GM18870 (cell line): ENCODE results near the gene ERF.
A peak's percentile ranks its signal among the peaks of the same experiment; 100 is the strongest.

Experiments
- ATAC-seq: cut with Tn5 transposase; IDR thresholded peaks from one replicate; pipeline ENCODE4 v1.9.1; 2021; ENCODE audit warnings: moderate library complexity; ENCODE audit not compliant: unreplicated experiment

ERF gene

GRCh38 chr19:42287017-42287826, 32.3 kb upstream of the ERF start:
- ATAC-seq = no peak

GRCh38 chr19:42286349-42287016, 31.6 kb upstream of the ERF start:
- no peak for ATAC-seq

- ATAC-seq = no peak
Observed at GRCh38 chr19:42285988-42286348, 31.0 kb upstream of the ERF start.

- no peak for ATAC-seq
Observed at GRCh38 chr19:42285541-42285941, 30.6 kb upstream of the ERF start.

GRCh38 chr19:42284591-42285341, 29.8 kb upstream of the ERF start:
- no peak for ATAC-seq

- ATAC-seq = no peak
Observed at GRCh38 chr19:42284066-42284501, 29.2 kb upstream of the ERF start.

- ATAC-seq = peak; percentile 33
Observed at GRCh38 chr19:42283188-42284065, 28.5 kb upstream of the ERF start.

GRCh38 chr19:42282819-42283187, 27.9 kb upstream of the ERF start:
- ATAC-seq = no peak

- no peak for ATAC-seq
Observed at GRCh38 chr19:42281827-42282762, 27.2 kb upstream of the ERF start.

GRCh38 chr19:42281146-42281826, 26.4 kb upstream of the ERF start:
- no peak for ATAC-seq

- no peak for ATAC-seq
Observed at GRCh38 chr19:42280815-42281145, 25.9 kb upstream of the ERF start.

- ATAC-seq = no peak
Observed at GRCh38 chr19:42279902-42280814, 25.2 kb upstream of the ERF start.

GRCh38 chr19:42279155-42279901, 24.4 kb upstream of the ERF start:
- ATAC-seq = no peak

GRCh38 chr19:42278452-42279154, 23.7 kb upstream of the ERF start:
- ATAC-seq = no peak

- ATAC-seq = no peak
Observed at GRCh38 chr19:42277821-42278451, 23.0 kb upstream of the ERF start.

- ATAC-seq = no peak
Observed at GRCh38 chr19:42276821-42277220, 21.9 kb upstream of the ERF start.

- no peak for ATAC-seq
Observed at GRCh38 chr19:42276284-42276683, 21.4 kb upstream of the ERF start.
